ENCODE results near the gene GLI3.

DNA sequence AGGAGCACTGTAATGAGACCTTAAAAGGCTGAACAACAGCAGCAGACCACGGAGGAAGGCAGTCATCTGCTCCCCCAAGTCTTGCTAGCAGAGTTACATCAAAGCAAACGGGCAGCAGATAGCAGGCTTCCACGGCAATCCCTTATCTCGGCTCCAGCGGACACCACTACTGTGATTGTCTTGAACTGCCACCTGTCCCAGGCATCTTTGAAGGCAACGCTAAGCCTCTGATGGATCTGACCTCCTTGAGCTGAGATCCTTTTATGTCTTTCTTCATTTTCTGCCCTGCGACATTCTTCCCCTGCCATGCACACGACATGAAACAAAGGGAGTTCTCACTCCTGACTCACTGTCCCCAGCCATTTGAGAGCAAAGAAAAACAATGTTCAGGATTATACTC, 111.7 kb downstream of the GLI3 start:
- TF ChIP-seq, protein P1, sequence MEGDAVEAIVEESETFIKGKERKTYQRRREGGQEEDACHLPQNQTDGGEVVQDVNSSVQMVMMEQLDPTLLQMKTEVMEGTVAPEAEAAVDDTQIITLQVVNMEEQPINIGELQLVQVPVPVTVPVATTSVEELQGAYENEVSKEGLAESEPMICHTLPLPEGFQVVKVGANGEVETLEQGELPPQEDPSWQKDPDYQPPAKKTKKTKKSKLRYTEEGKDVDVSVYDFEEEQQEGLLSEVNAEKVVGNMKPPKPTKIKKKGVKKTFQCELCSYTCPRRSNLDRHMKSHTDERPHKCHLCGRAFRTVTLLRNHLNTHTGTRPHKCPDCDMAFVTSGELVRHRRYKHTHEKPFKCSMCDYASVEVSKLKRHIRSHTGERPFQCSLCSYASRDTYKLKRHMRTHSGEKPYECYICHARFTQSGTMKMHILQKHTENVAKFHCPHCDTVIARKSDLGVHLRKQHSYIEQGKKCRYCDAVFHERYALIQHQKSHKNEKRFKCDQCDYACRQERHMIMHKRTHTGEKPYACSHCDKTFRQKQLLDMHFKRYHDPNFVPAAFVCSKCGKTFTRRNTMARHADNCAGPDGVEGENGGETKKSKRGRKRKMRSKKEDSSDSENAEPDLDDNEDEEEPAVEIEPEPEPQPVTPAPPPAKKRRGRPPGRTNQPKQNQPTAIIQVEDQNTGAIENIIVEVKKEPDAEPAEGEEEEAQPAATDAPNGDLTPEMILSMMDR (conservative IDR thresholded peaks at IDR 0.05; ENCODE audit: low read depth, low read length) = no peak
- TF ChIP-seq SMC3 (IDR thresholded peaks at IDR 0.05; ENCODE audit: low read depth, low read length) (no peak), MXI1 (IDR thresholded peaks at IDR 0.05; ENCODE audit: borderline replicate concordance, low read depth, low read length) (no peak), POLR2A (IDR thresholded peaks at IDR 0.05; ENCODE audit: low read depth, low read length) (no peak), NFE2L2 (IDR thresholded peaks at IDR 0.05; ENCODE audit: low read depth, low read length) (no peak), MAZ (IDR thresholded peaks at IDR 0.05; ENCODE audit: borderline replicate concordance, low read depth, low read length) (no peak), RFX5 (IDR thresholded peaks at IDR 0.05; ENCODE audit: low read depth, low read length) (no peak), CEBPB (IDR thresholded peaks at IDR 0.05; ENCODE audit: low read depth, low read length) (no peak), RCOR1 (IDR thresholded peaks at IDR 0.05; ENCODE audit: insufficient replicate concordance, low read length) (no peak), MAFK (IDR thresholded peaks at IDR 0.05; ENCODE audit: low read depth, low read length) (no peak), FOS (IDR thresholded peaks at IDR 0.05; ENCODE audit: low read depth, low read length) (no peak)
- TF ChIP-seq, protein P2, sequence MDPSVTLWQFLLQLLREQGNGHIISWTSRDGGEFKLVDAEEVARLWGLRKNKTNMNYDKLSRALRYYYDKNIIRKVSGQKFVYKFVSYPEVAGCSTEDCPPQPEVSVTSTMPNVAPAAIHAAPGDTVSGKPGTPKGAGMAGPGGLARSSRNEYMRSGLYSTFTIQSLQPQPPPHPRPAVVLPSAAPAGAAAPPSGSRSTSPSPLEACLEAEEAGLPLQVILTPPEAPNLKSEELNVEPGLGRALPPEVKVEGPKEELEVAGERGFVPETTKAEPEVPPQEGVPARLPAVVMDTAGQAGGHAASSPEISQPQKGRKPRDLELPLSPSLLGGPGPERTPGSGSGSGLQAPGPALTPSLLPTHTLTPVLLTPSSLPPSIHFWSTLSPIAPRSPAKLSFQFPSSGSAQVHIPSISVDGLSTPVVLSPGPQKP (IDR thresholded peaks at IDR 0.05; ENCODE audit: borderline replicate concordance, low read depth, low read length) = no peak
- TF ChIP-seq, protein P3, sequence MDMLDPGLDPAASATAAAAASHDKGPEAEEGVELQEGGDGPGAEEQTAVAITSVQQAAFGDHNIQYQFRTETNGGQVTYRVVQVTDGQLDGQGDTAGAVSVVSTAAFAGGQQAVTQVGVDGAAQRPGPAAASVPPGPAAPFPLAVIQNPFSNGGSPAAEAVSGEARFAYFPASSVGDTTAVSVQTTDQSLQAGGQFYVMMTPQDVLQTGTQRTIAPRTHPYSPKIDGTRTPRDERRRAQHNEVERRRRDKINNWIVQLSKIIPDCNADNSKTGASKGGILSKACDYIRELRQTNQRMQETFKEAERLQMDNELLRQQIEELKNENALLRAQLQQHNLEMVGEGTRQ (IDR thresholded peaks at IDR 0.05; ENCODE audit: low read depth, low read length) = no peak

Data from IMR-90 (cell line).